Measurements from ENCODE around the gene HBG2. TPM values are rescaled to one million over a fixed set of nuclear protein-coding genes. Genes with fewer than 3 reads are reported as not detected.

Gene HBG2
- total and polyA plus RNA-seq, 2 of the 4 experiments (the other 2 are of a cell fraction), result 0.54 TPM; not detected in 1

DNA sequence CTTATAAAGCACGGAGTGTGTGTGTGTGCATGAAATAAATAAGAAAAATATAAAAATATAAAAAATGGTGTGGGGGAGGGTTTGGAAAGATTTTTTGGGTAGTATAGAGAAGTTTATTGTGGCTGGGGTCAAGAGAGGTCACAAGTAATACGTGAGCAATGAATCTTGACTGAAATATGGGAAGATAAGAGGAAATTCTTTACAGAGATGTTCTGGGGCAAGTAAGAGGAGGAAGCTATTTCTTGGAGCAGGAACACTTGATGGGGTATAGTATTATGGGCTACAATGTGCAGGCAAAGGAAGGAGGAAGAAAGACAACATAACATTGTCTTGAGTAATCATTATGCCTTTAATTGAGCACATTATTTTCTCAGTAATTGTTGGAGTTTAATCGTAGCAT lies 22.4 kb downstream of the HBG2 start:
- Histone ChIP-seq H3K18ac (ENCODE audit: low read depth, low read length) (no peak overlapping the region), H3K4me1 (ENCODE audit: control insufficient read depth, insufficient read depth, low read length) (peaks cover 3% of the 10 kb centered on the region), H3K9me3 (ENCODE audit: control insufficient read depth, insufficient read depth, low read length) (no peaks in the 10 kb centered on the region), H3K27ac (ENCODE audit: insufficient read depth, low read length) (no peak overlapping the region), H2BK120ac (ENCODE audit: low read depth, low read length) (no peak overlapping the region), H2BK20ac (ENCODE audit: low read depth, low read length) (no peak overlapping the region), H2AFZ (replicated peaks; ENCODE audit: low read length, poor library complexity) (no peak overlapping the region), H4K91ac (ENCODE audit: insufficient read depth, low read depth, low read length) (no peak overlapping the region), H3K9me1 (ENCODE audit: insufficient read depth, low read length) (peaks cover 6% of the 10 kb centered on the region; the same call in 1 of the 2 replicates), H3K4ac (ENCODE audit: low read depth, low read length) (no peak overlapping the region), H3K23ac (ENCODE audit: low read depth, low read length) (no peak overlapping the region), H3K4me2 (ENCODE audit: low read depth, low read length) (no peak overlapping the region), H4K8ac (ENCODE audit: low read depth in 2 of 2, low read length in 2 of 2) (no peak overlapping the region), H3K56ac (ENCODE audit: extremely low read depth, insufficient read depth, low read length) (no peak overlapping the region), H4K5ac (ENCODE audit: low read depth, low read length) (no peak overlapping the region; the same call in 1 of the 2 replicates), H2BK15ac (ENCODE audit: low read depth, low read length) (no peak overlapping the region), H4K20me1 (ENCODE audit: insufficient read depth, low read length) (no peaks in the 10 kb centered on the region), H2AK5ac (ENCODE audit: low read depth, low read length) (no peak overlapping the region), H2BK5ac (ENCODE audit: low read depth, low read length, poor library complexity, severe bottlenecking) (no peak overlapping the region), H3K79me1 (ENCODE audit: low read depth in 1 of 2, low read length in 2 of 2) (no peaks in the 10 kb centered on the region), H3K14ac (replicated peaks; ENCODE audit: low read depth, low read length) (no peak overlapping the region), H3K27me3 (ENCODE audit: control insufficient read depth, insufficient read depth, low read length) (no peaks in the 10 kb centered on the region), H3K9ac (ENCODE audit: low read depth, low read length) (no peak overlapping the region), H3K36me3 (ENCODE audit: control insufficient read depth, insufficient read depth, low read length) (no peaks in the 10 kb centered on the region), H3K4me3 (ENCODE audit: insufficient read depth, low read depth, low read length) (no peak overlapping the region), H2AK9ac (replicated peaks; ENCODE audit: low read depth, low read length, poor library complexity) (no peak overlapping the region)
- intact Hi-C loops (cut with micrococcal nuclease), result no loop called here
- TF ChIP-seq RAD21 (IDR thresholded peaks at IDR 0.05; ENCODE audit: low read length) (no peak), POLR2A (IDR thresholded peaks at IDR 0.05; ENCODE audit: low read depth, low read length) (no peak), MAFK (IDR thresholded peaks at IDR 0.05; ENCODE audit: low read depth, low read length) (no peak), RCOR1 (IDR thresholded peaks at IDR 0.05; ENCODE audit: insufficient replicate concordance, low read length) (no peak), FOS (IDR thresholded peaks at IDR 0.05; ENCODE audit: low read depth, low read length) (no peak), BHLHE40 (IDR thresholded peaks at IDR 0.05; ENCODE audit: low read depth, low read length) (no peak), CEBPB (IDR thresholded peaks at IDR 0.05; ENCODE audit: low read depth, low read length) (no peak), RFX5 (IDR thresholded peaks at IDR 0.05; ENCODE audit: low read depth, low read length) (no peak), SMC3 (IDR thresholded peaks at IDR 0.05; ENCODE audit: low read depth, low read length) (no peak), CHD1 (IDR thresholded peaks at IDR 0.05; ENCODE audit: low read depth, low read length) (no peak), MAZ (IDR thresholded peaks at IDR 0.05; ENCODE audit: borderline replicate concordance, low read depth, low read length) (no peak), MXI1 (IDR thresholded peaks at IDR 0.05; ENCODE audit: borderline replicate concordance, low read depth, low read length) (no peak), NFE2L2 (IDR thresholded peaks at IDR 0.05; ENCODE audit: low read depth, low read length) (no peak)
- TF ChIP-seq, protein P1, sequence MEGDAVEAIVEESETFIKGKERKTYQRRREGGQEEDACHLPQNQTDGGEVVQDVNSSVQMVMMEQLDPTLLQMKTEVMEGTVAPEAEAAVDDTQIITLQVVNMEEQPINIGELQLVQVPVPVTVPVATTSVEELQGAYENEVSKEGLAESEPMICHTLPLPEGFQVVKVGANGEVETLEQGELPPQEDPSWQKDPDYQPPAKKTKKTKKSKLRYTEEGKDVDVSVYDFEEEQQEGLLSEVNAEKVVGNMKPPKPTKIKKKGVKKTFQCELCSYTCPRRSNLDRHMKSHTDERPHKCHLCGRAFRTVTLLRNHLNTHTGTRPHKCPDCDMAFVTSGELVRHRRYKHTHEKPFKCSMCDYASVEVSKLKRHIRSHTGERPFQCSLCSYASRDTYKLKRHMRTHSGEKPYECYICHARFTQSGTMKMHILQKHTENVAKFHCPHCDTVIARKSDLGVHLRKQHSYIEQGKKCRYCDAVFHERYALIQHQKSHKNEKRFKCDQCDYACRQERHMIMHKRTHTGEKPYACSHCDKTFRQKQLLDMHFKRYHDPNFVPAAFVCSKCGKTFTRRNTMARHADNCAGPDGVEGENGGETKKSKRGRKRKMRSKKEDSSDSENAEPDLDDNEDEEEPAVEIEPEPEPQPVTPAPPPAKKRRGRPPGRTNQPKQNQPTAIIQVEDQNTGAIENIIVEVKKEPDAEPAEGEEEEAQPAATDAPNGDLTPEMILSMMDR (conservative IDR thresholded peaks at IDR 0.05; ENCODE audit: low read depth, low read length), result no peak
- TF ChIP-seq, protein P2, sequence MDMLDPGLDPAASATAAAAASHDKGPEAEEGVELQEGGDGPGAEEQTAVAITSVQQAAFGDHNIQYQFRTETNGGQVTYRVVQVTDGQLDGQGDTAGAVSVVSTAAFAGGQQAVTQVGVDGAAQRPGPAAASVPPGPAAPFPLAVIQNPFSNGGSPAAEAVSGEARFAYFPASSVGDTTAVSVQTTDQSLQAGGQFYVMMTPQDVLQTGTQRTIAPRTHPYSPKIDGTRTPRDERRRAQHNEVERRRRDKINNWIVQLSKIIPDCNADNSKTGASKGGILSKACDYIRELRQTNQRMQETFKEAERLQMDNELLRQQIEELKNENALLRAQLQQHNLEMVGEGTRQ (IDR thresholded peaks at IDR 0.05; ENCODE audit: low read depth, low read length), result no peak
- TF ChIP-seq, protein P3, sequence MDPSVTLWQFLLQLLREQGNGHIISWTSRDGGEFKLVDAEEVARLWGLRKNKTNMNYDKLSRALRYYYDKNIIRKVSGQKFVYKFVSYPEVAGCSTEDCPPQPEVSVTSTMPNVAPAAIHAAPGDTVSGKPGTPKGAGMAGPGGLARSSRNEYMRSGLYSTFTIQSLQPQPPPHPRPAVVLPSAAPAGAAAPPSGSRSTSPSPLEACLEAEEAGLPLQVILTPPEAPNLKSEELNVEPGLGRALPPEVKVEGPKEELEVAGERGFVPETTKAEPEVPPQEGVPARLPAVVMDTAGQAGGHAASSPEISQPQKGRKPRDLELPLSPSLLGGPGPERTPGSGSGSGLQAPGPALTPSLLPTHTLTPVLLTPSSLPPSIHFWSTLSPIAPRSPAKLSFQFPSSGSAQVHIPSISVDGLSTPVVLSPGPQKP (IDR thresholded peaks at IDR 0.05; ENCODE audit: borderline replicate concordance, low read depth, low read length), result no peak
- no peak for ATAC-seq (ENCODE audit: low read depth)
- 20% methylated on average over 1 of the region's 3 CpGs; no CpG with 5 or more reads in 1 of the 2 experiments for WGBS, 2 experiments (ENCODE audit: extremely low coverage in 2 of 2, insufficient read length in 1 of 2)
- ChIA-PET CTCF (no interaction called here), POLR2A (ENCODE audit: unreplicated experiment) (no interaction called here)
- in situ Hi-C loops (cut with MboI; ENCODE audit: low sequenced_read_pairs), result no loop called here
- BruUV-seq (replicated peaks), result no TSS peak
- no peak for DNase-seq
- dilution Hi-C loops (cut with HindIII; ENCODE audit: low sequenced_read_pairs, unreplicated experiment), result no loop called here

All from IMR-90 (cell line).